A549 (cell line): ENCODE results near the gene GLOD4. TPM values are rescaled to one million over a fixed set of nuclear protein-coding genes. Genes with fewer than 3 reads are reported as not detected.

Experiments used
- ATAC-seq, 2 experiments: fragments of 200-7000 bp in 1 of 2; fragments of >200 bp in 1 of 2; cut with Nextera tagmentation in 1 of 2; cut with Tn5 transposase in 1 of 2; 3 replicates each; pipeline versions ENCODE4 v1.8.0 to v1.9.1; 2018 to 2020; ENCODE audit warnings: mild to moderate bottlenecking in 1 of 2, moderate library complexity in 1 of 2
- CTCF ChIA-PET: fragments of 300-600 bp; sonication (Branson Sonifier 250); formaldehyde crosslinking; extraction: SDS; loops from one replicate; lab custom pipeline; 2021; ENCODE audit warnings: antibody characterized with exemption, inconsistent platforms; lab: Yijun Ruan, JAX
- POLR2A ChIA-PET: fragments of 350-600 bp; formaldehyde crosslinking; extraction: SDS; loops from one replicate; lab custom pipeline; 2021; ENCODE audit warnings: antibody characterized with exemption, inconsistent platforms; lab: Yijun Ruan, JAX
- DNase-seq, 2 experiments: peaks; one replicate each; pipeline versions ENCODE4 v3.0.0 to v3.0.0-alpha.2; 2011 to 2016; ENCODE audit warnings: low read depth in 1 of 2, low spot score in 1 of 2
- FAIRE-seq: peaks from 2 replicates; lab custom pipeline; 2011; peaks lifted over from hg19 to GRCh38; lab: Jason Lieb, UNC
- H3K27ac ChIP-seq, 2 experiments: fragments of >200 bp; sonication (Bioruptor Twin); formaldehyde crosslinking; 3 replicates each; pipeline ENCODE4 v1.5.1; 2016 to 2017
- H3K4me1 ChIP-seq: fragments of >200 bp; sonication (Bioruptor Twin); formaldehyde crosslinking; 3 replicates; pipeline ENCODE4 v1.6.1; 2016
- H3K4me2 ChIP-seq: fragments of >200 bp; sonication (Bioruptor Twin); formaldehyde crosslinking; 3 replicates; pipeline ENCODE4 v1.6.1; 2016
- H3K4me3 ChIP-seq: fragments of >200 bp; sonication (Bioruptor Twin); formaldehyde crosslinking; 3 replicates; pipeline ENCODE4 v1.5.1; 2016
- H3K9me3 ChIP-seq: fragments of >200 bp; sonication (Bioruptor Twin); formaldehyde crosslinking; 3 replicates; pipeline ENCODE4 v1.6.1; 2016
- BHLHE40 ChIP-seq: IDR thresholded peaks from 2 replicates; pipeline ENCODE4 v1.6.1; 2012; ENCODE audit warnings: low read depth, low read length, inconsistent platforms
- CBX2 ChIP-seq: fragments of 200-600 bp; sonication (generic); IDR thresholded peaks from 2 replicates; pipeline ENCODE4 v1.6.1; 2016; ENCODE audit warnings: low read depth, mild to moderate bottlenecking, borderline replicate concordance
- CHD2 ChIP-seq: fragments of 150-350 bp; IDR thresholded peaks from 2 replicates; pipeline ENCODE4 v1.6.1; 2014; ENCODE audit warnings: low read length; ENCODE audit not compliant: partially characterized antibody
- CHD4 ChIP-seq: fragments of 200-600 bp; sonication (generic); IDR thresholded peaks from 2 replicates; pipeline ENCODE4 v1.6.1; 2016; ENCODE audit warnings: antibody characterized with exemption, mild to moderate bottlenecking, borderline replicate concordance
- CTCF ChIP-seq: fragments of >200 bp; sonication (Bioruptor Twin); formaldehyde crosslinking; IDR thresholded peaks from 3 replicates; pipeline ENCODE4 v1.5.1; 2016
- EHF ChIP-seq: fragments of 250-450 bp; sonication (Bioruptor Pico); IDR thresholded peaks from 2 replicates; pipeline ENCODE4 v1.5.0; 2020; ENCODE audit warnings: mild to moderate bottlenecking
- EP300 ChIP-seq, 2 experiments: fragments of >200 bp; sonication (Bioruptor Twin); formaldehyde crosslinking; IDR thresholded peaks; 2 replicates in 1 of 2; 3 replicates in 1 of 2; pipeline ENCODE4 v1.6.1; 2016 to 2017
- ESRRA ChIP-seq: fragments of 150-350 bp; IDR thresholded peaks from 2 replicates; pipeline ENCODE4 v1.6.1; 2014; ENCODE audit warnings: mild to moderate bottlenecking, low read length, borderline replicate concordance
- FOSL2 ChIP-seq, 2 experiments: fragments of 450-650 bp in 1 of 2; fragments of >200 bp in 1 of 2; sonication (Bioruptor Twin) in 1 of 2; formaldehyde crosslinking; IDR thresholded peaks; 2 replicates each; pipeline versions ENCODE4 v1.5.0 to v1.6.1; 2016 to 2020; ENCODE audit warnings: mild to moderate bottlenecking in 1 of 2, moderate library complexity in 1 of 2
- FOXS1 ChIP-seq: fragments of 250-450 bp; sonication (Bioruptor Pico); IDR thresholded peaks from 2 replicates; pipeline ENCODE4 v1.5.0; 2020; ENCODE audit warnings: mild to moderate bottlenecking, moderate library complexity
- HES2 ChIP-seq: fragments of >200 bp; sonication (Bioruptor Twin); formaldehyde crosslinking; IDR thresholded peaks from 2 replicates; pipeline ENCODE4 v1.6.1; 2016
- HEYL ChIP-seq: fragments of 250-450 bp; sonication (Bioruptor Pico); IDR thresholded peaks from 2 replicates; pipeline ENCODE4 v1.8.0; 2021; ENCODE audit warnings: mild to moderate bottlenecking, moderate library complexity
- HOXA7 ChIP-seq: fragments of 250-450 bp; sonication (Bioruptor Pico); IDR thresholded peaks from 2 replicates; pipeline ENCODE4 v1.5.0; 2020; ENCODE audit warnings: mild to moderate bottlenecking, moderate library complexity
- JUN ChIP-seq, 2 experiments: fragments of >200 bp; sonication (Bioruptor Twin); formaldehyde crosslinking; IDR thresholded peaks; 2 replicates in 1 of 2; 3 replicates in 1 of 2; pipeline ENCODE4 v1.6.1; 2016 to 2017
- KDM5A ChIP-seq: fragments of 200-600 bp; sonication (generic); IDR thresholded peaks from 2 replicates; pipeline ENCODE4 v1.6.1; 2016; ENCODE audit warnings: antibody characterized with exemption, mild to moderate bottlenecking
- MAZ ChIP-seq: fragments of 150-350 bp; IDR thresholded peaks from 2 replicates; pipeline ENCODE4 v1.6.1; 2014; ENCODE audit warnings: antibody characterized with exemption, low read depth, low read length, borderline replicate concordance
- MYC ChIP-seq: IDR thresholded peaks from 2 replicates; pipeline ENCODE4 v1.6.1; 2012; ENCODE audit warnings: mild to moderate bottlenecking, inconsistent platforms, low read length, improper control_type of control experiment, borderline replicate concordance
- NFE2L2 ChIP-seq: fragments of 150-350 bp; conservative IDR thresholded peaks from 2 replicates; pipeline ENCODE4 v1.6.1; 2014; ENCODE audit warnings: low read length
- NR3C1 ChIP-seq: fragments of >200 bp; sonication (Bioruptor Twin); formaldehyde crosslinking; IDR thresholded peaks from 3 replicates; pipeline ENCODE4 v1.6.1; 2017
- RAD21 ChIP-seq, 2 experiments: fragments of >200 bp in 1 of 2; sonication (Bioruptor Twin) in 1 of 2; formaldehyde crosslinking in 1 of 2; IDR thresholded peaks in 1 of 2; conservative IDR thresholded peaks in 1 of 2; 2 replicates in 1 of 2; 3 replicates in 1 of 2; pipeline ENCODE4 v1.6.1; 2012 to 2018; ENCODE audit warnings: inconsistent platforms in 1 of 2
- RARB ChIP-seq: fragments of 250-450 bp; sonication (Bioruptor Pico); IDR thresholded peaks from 2 replicates; pipeline ENCODE4 v1.8.0; 2021; ENCODE audit warnings: mild to moderate bottlenecking, moderate library complexity
- TFCP2L1 ChIP-seq: fragments of 250-450 bp; sonication (Bioruptor Pico); IDR thresholded peaks from 2 replicates; pipeline ENCODE4 v1.5.0; 2021; ENCODE audit warnings: mild to moderate bottlenecking
- TP53 ChIP-seq: fragments of 250-450 bp; sonication (Bioruptor Pico); IDR thresholded peaks from 2 replicates; pipeline ENCODE4 v1.5.0; 2021; ENCODE audit warnings: mild to moderate bottlenecking, moderate library complexity
- ZC3H11A ChIP-seq: fragments of 450-650 bp; IDR thresholded peaks from 2 replicates; pipeline ENCODE4 v1.6.1; 2014; ENCODE audit warnings: antibody characterized with exemption, mild to moderate bottlenecking
- ZNF302 ChIP-seq: fragments of 250-450 bp; sonication (Bioruptor Pico); IDR thresholded peaks from 2 replicates; pipeline ENCODE4 v1.9.0; 2021; ENCODE audit warnings: inconsistent platforms, mild to moderate bottlenecking, moderate library complexity
- ZSCAN20 ChIP-seq: fragments of 250-450 bp; sonication (Bioruptor Pico); IDR thresholded peaks from 2 replicates; pipeline ENCODE4 v1.8.0; 2022; ENCODE audit warnings: mild to moderate bottlenecking, moderate library complexity
- WGBS: methylation state at CpG from one replicate; pipeline ENCODE4 v1.1.6; 2017; ENCODE audit errors: missing lambda C conversion rate; 5-methylcytosine and 5-hydroxymethylcytosine counted together
- polyA plus RNA-seq, 4 experiments: library from polyadenylated mRNA; depleted of rRNA in 3 of 4; stranded (reverse); fragments of >200 nt; fragmentation: RNase III in 1 of 4; extraction: RNeasy Plus Mini Kit Qiagen cat#74134 plus additional on column Dnase treatment in 1 of 4; gene quantifications; 2 replicates in 3 of 4; 3 replicates in 1 of 4; pipeline ENCODE4 v1.2.3, GENCODE V29; 2011 to 2017
- TF ChIP-seq, protein P1 (sequence below): IDR thresholded peaks from 2 replicates; pipeline ENCODE4 v1.6.1; 2012; ENCODE audit warnings: low read depth, borderline replicate concordance
- TF ChIP-seq, protein P2 (sequence below): IDR thresholded peaks from 2 replicates; pipeline ENCODE4 v1.6.1; 2012
- TF ChIP-seq, protein P3 (sequence below): fragments of 150-350 bp; IDR thresholded peaks from 2 replicates; pipeline ENCODE4 v1.6.1; 2014; ENCODE audit warnings: low read depth, mild to moderate bottlenecking, low read length
- TF ChIP-seq, protein P4 (sequence below): fragments of 250-450 bp; sonication (Bioruptor Pico); IDR thresholded peaks from 2 replicates; pipeline ENCODE4 v1.5.0; 2020; ENCODE audit warnings: low read depth, mild to moderate bottlenecking, moderate library complexity
- TF ChIP-seq, protein P5 (sequence below): IDR thresholded peaks from 2 replicates; pipeline ENCODE4 v1.6.1; 2012

The GLOD4 gene
- polyA plus RNA-seq, 2 of the 4 experiments (the other 2 are of a cell fraction) = 133 to 141 TPM

DNA sequence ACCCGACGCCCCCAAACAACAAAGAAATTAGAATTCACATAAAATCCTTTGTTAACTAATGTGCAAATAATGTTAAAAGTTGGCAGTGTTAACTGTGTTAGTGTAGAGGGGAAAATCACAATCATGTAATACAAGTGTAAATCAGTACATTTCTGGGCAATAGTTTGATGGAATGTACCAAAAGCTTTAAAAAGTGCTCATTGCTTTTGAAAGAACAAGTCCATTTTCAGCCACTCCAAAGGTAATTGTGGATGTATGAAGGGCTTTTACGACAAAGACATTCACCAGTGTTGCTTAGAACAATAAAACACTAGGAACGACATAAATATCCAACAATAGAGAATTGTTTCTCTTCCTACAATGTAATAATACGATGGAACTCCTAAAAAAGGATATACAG lies 9.1 kb downstream of the GLOD4 start:
- no peaks in the 10 kb centered on the region for H3K9me3 ChIP-seq
- CTCF ChIA-PET = interaction anchor here (0.6 to 2.6 kb wide), 3 partner anchors 13 to 20 kb away, joined by 3 to 11 read pairs (median 4); no protein-coding TSS in a partner anchor
- FAIRE-seq (no peak), ATAC-seq (no peak), DNase-seq (no peak)
- no peak overlapping the region for H3K27ac ChIP-seq
- TF ChIP-seq, protein P1, sequence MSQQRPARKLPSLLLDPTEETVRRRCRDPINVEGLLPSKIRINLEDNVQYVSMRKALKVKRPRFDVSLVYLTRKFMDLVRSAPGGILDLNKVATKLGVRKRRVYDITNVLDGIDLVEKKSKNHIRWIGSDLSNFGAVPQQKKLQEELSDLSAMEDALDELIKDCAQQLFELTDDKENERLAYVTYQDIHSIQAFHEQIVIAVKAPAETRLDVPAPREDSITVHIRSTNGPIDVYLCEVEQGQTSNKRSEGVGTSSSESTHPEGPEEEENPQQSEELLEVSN = no peak
- TF ChIP-seq HEYL (CRISPR knock-in tag) = no peak
- TF ChIP-seq ESRRA = no peak
- TF ChIP-seq EHF = no peak
- no peak for TF ChIP-seq CBX2
- TF ChIP-seq MYC = no peak
- no peak for TF ChIP-seq FOSL2 (IDR thresholded peaks at IDR 0.05)
- no peak for TF ChIP-seq FOSL2 (CRISPR knock-in tag; IDR thresholded peaks at IDR 0.05)
- TF ChIP-seq CHD4 = no peak
- no peak for TF ChIP-seq JUN (IDR thresholded peaks at IDR 0.05)
- no peak for TF ChIP-seq HOXA7 (CRISPR knock-in tag)
- no peak for TF ChIP-seq RARB (CRISPR knock-in tag)
- TF ChIP-seq ZNF302 (CRISPR knock-in tag) = no peak
- no peak for TF ChIP-seq ZC3H11A
- TF ChIP-seq, protein P2, sequence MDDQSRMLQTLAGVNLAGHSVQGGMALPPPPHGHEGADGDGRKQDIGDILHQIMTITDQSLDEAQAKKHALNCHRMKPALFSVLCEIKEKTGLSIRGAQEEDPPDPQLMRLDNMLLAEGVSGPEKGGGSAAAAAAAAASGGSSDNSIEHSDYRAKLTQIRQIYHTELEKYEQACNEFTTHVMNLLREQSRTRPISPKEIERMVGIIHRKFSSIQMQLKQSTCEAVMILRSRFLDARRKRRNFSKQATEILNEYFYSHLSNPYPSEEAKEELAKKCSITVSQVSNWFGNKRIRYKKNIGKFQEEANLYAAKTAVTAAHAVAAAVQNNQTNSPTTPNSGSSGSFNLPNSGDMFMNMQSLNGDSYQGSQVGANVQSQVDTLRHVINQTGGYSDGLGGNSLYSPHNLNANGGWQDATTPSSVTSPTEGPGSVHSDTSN = no peak
- no peak for TF ChIP-seq NFE2L2
- no peak for TF ChIP-seq RAD21 (conservative IDR thresholded peaks at IDR 0.05 in 1 of 2, IDR thresholded peaks at IDR 0.05 in 1 of 2)
- no peak for TF ChIP-seq TFCP2L1 (CRISPR knock-in tag)
- POLR2A ChIA-PET = no interaction called here
- no peak overlapping the region for H3K4me2 ChIP-seq
- 96% methylated on average over 5 of the region's 5 CpGs for WGBS
- H3K4me3 ChIP-seq = no peak overlapping the region
- H3K4me1 ChIP-seq = no peaks in the 10 kb centered on the region

- TF ChIP-seq HES2 (no peak), HEYL (CRISPR knock-in tag) (no peak), MAZ (no peak), ZC3H11A (no peak), BHLHE40 (no peak), MYC (no peak), KDM5A (no peak), TP53 (CRISPR knock-in tag) (no peak), CTCF (no peak), EHF (no peak), NR3C1 (no peak), FOXS1 (no peak), CHD2 (no peak), TFCP2L1 (CRISPR knock-in tag) (no peak), RARB (CRISPR knock-in tag) (no peak), ZSCAN20 (CRISPR knock-in tag) (no peak), EP300 (IDR thresholded peaks at IDR 0.05) (no peak)
- TF ChIP-seq, protein P3, sequence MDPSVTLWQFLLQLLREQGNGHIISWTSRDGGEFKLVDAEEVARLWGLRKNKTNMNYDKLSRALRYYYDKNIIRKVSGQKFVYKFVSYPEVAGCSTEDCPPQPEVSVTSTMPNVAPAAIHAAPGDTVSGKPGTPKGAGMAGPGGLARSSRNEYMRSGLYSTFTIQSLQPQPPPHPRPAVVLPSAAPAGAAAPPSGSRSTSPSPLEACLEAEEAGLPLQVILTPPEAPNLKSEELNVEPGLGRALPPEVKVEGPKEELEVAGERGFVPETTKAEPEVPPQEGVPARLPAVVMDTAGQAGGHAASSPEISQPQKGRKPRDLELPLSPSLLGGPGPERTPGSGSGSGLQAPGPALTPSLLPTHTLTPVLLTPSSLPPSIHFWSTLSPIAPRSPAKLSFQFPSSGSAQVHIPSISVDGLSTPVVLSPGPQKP = no peak
- TF ChIP-seq, protein P4, sequence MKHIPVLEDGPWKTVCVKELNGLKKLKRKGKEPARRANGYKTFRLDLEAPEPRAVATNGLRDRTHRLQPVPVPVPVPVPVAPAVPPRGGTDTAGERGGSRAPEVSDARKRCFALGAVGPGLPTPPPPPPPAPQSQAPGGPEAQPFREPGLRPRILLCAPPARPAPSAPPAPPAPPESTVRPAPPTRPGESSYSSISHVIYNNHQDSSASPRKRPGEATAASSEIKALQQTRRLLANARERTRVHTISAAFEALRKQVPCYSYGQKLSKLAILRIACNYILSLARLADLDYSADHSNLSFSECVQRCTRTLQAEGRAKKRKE (CRISPR knock-in tag) = no peak
- TF ChIP-seq, protein P5, sequence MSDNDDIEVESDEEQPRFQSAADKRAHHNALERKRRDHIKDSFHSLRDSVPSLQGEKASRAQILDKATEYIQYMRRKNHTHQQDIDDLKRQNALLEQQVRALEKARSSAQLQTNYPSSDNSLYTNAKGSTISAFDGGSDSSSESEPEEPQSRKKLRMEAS = no peak
- TF ChIP-seq, all 56 proteins: peak for 0
- Histone ChIP-seq H3K4me2 (no peak overlapping the region), H3K27ac (no peak overlapping the region), H3K4me1 (no peaks in the 10 kb centered on the region), H3K4me3 (no peak overlapping the region), H3K9me3 (no peaks in the 10 kb centered on the region)
- ATAC-seq (no peak), FAIRE-seq (no peak), DNase-seq (no peak)
- 65% methylated on average over 3 of the region's 3 CpGs for WGBS
- POLR2A ChIA-PET = no interaction called here
- CTCF ChIA-PET = interaction anchor here (0.9 to 4.4 kb wide), 4 partner anchors 11 to 229 kb away, joined by 3 to 36 read pairs (median 6); partner anchors contain the start of genes GEMIN4 and TIMM22
Measured at GRCh38 chr17:767076-767475, 15.0 kb downstream of the GLOD4 start.
